HepG2 (cell line): ENCODE measurements around the gene RBM14. TPM values are rescaled to one million over a fixed set of nuclear protein-coding genes. Genes with fewer than 3 reads are reported as not detected.

Experiments
- EHMT2 ChIP-seq: fragments of 200-600 bp; sonication (generic); IDR thresholded peaks from 2 replicates; pipeline ENCODE4 v1.7.0; 2017; ENCODE audit warnings: antibody characterized with exemption, low read depth, low read length, borderline replicate concordance
- EP300 ChIP-seq, 3 experiments: sonication (generic) in 1 of 3; formaldehyde crosslinking in 1 of 3; IDR thresholded peaks; 2 replicates each; pipeline versions ENCODE4 v1.5.1 to v1.6.1; 2011 to 2020; ENCODE audit warnings: low read depth in 2 of 3, low read length in 2 of 3, borderline replicate concordance in 1 of 3, improper control_type of control experiment in 1 of 3, mild to moderate bottlenecking in 1 of 3, missing genetic modification reagents in 1 of 3, moderate library complexity in 1 of 3
- JUNB ChIP-seq: sonication (generic); formaldehyde crosslinking; IDR thresholded peaks from 2 replicates; pipeline ENCODE4 v1.8.0; 2022; ENCODE audit warnings: missing genetic modification reagents, mild to moderate bottlenecking, borderline replicate concordance
- SMAD1 ChIP-seq: sonication (generic); formaldehyde crosslinking; IDR thresholded peaks from 2 replicates; pipeline ENCODE4 v1.4.0; 2020; ENCODE audit warnings: missing genetic modification reagents, low read depth, mild to moderate bottlenecking, borderline replicate concordance
- SOX6 ChIP-seq, 2 experiments: fragments of 450-650 bp in 1 of 2; sonication (generic) in 1 of 2; formaldehyde crosslinking in 1 of 2; IDR thresholded peaks; 2 replicates each; pipeline versions ENCODE4 v1.4.0 to v1.6.1; 2017 to 2020; ENCODE audit warnings: antibody characterized with exemption in 1 of 2, mild to moderate bottlenecking in 1 of 2, missing genetic modification reagents in 1 of 2
- SRSF1 ChIP-seq: fragments of 200-400 bp; formaldehyde crosslinking; optimal IDR thresholded peaks from 2 replicates; pipeline ENCODE3; 2017; ENCODE audit warnings: mild to moderate bottlenecking, low read depth, low read length, moderate library complexity
- TERF1 ChIP-seq: sonication (generic); formaldehyde crosslinking; IDR thresholded peaks from 2 replicates; pipeline ENCODE4 v1.8.0; 2022; ENCODE audit warnings: mild to moderate bottlenecking, missing genetic modification reagents, moderate library complexity
- TGIF2 ChIP-seq: IDR thresholded peaks from 2 replicates; pipeline ENCODE4 v1.6.1; 2016; ENCODE audit warnings: control low read depth, missing compliant biosample characterization
- ZNF205 ChIP-seq: IDR thresholded peaks from 2 replicates; pipeline ENCODE4 v1.6.1; 2018; ENCODE audit warnings: missing biosample characterization, missing genetic modification reagents
- ZNF367 ChIP-seq: sonication (generic); formaldehyde crosslinking; IDR thresholded peaks from 2 replicates; pipeline ENCODE4 v1.4.0; 2020; ENCODE audit warnings: missing genetic modification reagents, borderline replicate concordance
- ZNF556 ChIP-seq: sonication (generic); formaldehyde crosslinking; IDR thresholded peaks from 2 replicates; pipeline ENCODE4 v1.4.0; 2020; ENCODE audit warnings: mild to moderate bottlenecking, missing genetic modification reagents, borderline replicate concordance
- ZNF597 ChIP-seq: sonication (generic); formaldehyde crosslinking; IDR thresholded peaks from 2 replicates; pipeline ENCODE4 v1.5.0; 2020; ENCODE audit warnings: missing genetic modification reagents
- ZNF598 ChIP-seq: sonication (generic); formaldehyde crosslinking; IDR thresholded peaks from 2 replicates; pipeline ENCODE4 v1.5.1; 2020; ENCODE audit warnings: mild to moderate bottlenecking, missing genetic modification reagents, borderline replicate concordance
- ZNF674 ChIP-seq: sonication (generic); formaldehyde crosslinking; IDR thresholded peaks from 2 replicates; pipeline ENCODE4 v1.5.0; 2020; ENCODE audit warnings: low read depth, mild to moderate bottlenecking, missing genetic modification reagents
- ZNF749 ChIP-seq: sonication (generic); formaldehyde crosslinking; IDR thresholded peaks from 2 replicates; pipeline ENCODE4 v1.8.0; 2022; ENCODE audit warnings: mild to moderate bottlenecking, missing genetic modification reagents, moderate library complexity, borderline replicate concordance
- ZSCAN9 ChIP-seq: IDR thresholded peaks from 2 replicates; pipeline ENCODE4 v1.6.1; 2016; ENCODE audit warnings: borderline replicate concordance
- polyA plus RNA-seq, 8 experiments: library from polyadenylated mRNA; depleted of rRNA in 3 of 8; stranded (reverse) in 7 of 8; unstranded in 1 of 8; fragments of >200 nt; fragmentation: Illumina TruSeq in 4 of 8; extraction: Trizol in 4 of 8; gene quantifications; 2 replicates each; pipeline versions ENCODE4 v1.2.1 to v1.2.3, GENCODE V29; 2011 to 2016; ENCODE audit warnings: low read depth in 4 of 8, missing spikeins in 1 of 8, mixed read lengths in 1 of 8; ENCODE audit not compliant: insufficient read depth in 1 of 8
- total RNA-seq, 5 experiments: library from RNA; depleted of rRNA; stranded (reverse); fragments of >200 nt; fragmentation: Illumina TruSeq; extraction: Trizol; gene quantifications; 2 replicates each; pipeline ENCODE4 v1.2.3, GENCODE V29; 2016; ENCODE audit warnings: low read depth in 1 of 5
- TF ChIP-seq, protein P1 (sequence below): sonication (generic); formaldehyde crosslinking; IDR thresholded peaks from 2 replicates; pipeline ENCODE4 v1.8.1; 2023; ENCODE audit warnings: mild to moderate bottlenecking, missing genetic modification reagents, borderline replicate concordance
- TF ChIP-seq, protein P2 (sequence below): sonication (generic); formaldehyde crosslinking; IDR thresholded peaks from 2 replicates; pipeline ENCODE4 v1.4.0; 2020; ENCODE audit warnings: mild to moderate bottlenecking, low read depth, missing genetic modification reagents
- TF ChIP-seq, protein P3 (sequence below): sonication (generic); formaldehyde crosslinking; conservative IDR thresholded peaks from 2 replicates; pipeline ENCODE4 v1.8.0; 2022; ENCODE audit warnings: missing genetic modification reagents
- TF ChIP-seq, protein P4 (sequence below): sonication (generic); formaldehyde crosslinking; IDR thresholded peaks from 2 replicates; pipeline ENCODE4 v1.4.0; 2020; ENCODE audit warnings: missing genetic modification reagents, low read depth, mild to moderate bottlenecking, borderline replicate concordance

The RBM14 gene
- total and polyA plus RNA-seq, 2 of the 13 experiments (the other 11 are each of a cell fraction or from before 2014, with no cell fraction given) = 12.7 to 44.1 TPM

DNA sequence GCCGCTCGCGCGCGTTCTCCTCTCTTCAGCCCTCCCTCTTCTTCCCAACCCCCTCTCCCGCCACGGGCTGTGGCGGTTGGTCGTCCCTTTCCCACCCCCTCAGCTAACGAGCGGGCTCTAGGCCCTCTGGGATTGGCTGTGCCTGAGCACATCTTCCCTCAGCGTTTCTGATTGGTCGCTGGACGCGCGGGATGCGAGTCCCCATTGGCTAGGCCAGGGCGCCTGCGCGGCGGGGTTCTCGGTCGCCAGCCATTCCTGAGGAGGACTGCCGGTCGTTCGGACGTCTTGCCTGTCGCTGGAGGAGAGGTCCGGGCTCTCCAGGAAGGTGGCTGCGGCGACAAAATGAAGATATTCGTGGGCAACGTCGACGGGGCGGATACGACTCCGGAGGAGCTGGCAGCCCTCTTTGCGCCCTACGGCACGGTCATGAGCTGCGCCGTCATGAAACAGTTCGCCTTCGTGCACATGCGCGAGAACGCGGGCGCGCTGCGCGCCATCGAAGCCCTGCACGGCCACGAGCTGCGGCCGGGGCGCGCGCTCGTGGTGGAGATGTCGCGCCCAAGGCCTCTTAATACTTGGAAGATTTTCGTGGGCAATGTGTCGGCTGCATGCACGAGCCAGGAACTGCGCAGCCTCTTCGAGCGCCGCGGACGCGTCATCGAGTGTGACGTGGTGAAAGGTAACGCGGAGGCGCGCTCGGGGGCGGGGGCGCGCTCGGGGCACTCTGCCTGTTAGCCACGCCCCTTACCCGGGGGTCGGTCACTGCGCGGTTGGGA lies at the start of gene RBM14 (continued):
- TF ChIP-seq EHMT2 = no peak
- TF ChIP-seq TERF1 (CRISPR knock-in tag) = no peak
- TF ChIP-seq EP300 (IDR thresholded peaks at IDR 0.05; ENCODE audit: low read depth in 2 of 2, low read length in 2 of 2) = peak in 1 of 2 experiments; percentile 30; a peak in 1 of 4 replicates
- no peak for TF ChIP-seq EP300 (CRISPR knock-in tag; IDR thresholded peaks at IDR 0.05; ENCODE audit: borderline replicate concordance)
- no peak for TF ChIP-seq SMAD1 (CRISPR knock-in tag)
- TF ChIP-seq ZNF597 (CRISPR knock-in tag) = no peak
- TF ChIP-seq, protein P1, sequence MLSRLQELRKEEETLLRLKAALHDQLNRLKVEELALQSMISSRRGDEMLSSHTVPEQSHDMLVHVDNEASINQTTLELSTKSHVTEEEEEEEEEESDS (CRISPR knock-in tag) = no peak
- 0 out of 2 replicates have a peak, but pooled peaks have one; percentile 4 for TF ChIP-seq ZNF674 (CRISPR knock-in tag)
- TF ChIP-seq ZNF749 (CRISPR knock-in tag) = peak; percentile 21; the same call in 1 of the 2 replicates
- TF ChIP-seq, protein P2, sequence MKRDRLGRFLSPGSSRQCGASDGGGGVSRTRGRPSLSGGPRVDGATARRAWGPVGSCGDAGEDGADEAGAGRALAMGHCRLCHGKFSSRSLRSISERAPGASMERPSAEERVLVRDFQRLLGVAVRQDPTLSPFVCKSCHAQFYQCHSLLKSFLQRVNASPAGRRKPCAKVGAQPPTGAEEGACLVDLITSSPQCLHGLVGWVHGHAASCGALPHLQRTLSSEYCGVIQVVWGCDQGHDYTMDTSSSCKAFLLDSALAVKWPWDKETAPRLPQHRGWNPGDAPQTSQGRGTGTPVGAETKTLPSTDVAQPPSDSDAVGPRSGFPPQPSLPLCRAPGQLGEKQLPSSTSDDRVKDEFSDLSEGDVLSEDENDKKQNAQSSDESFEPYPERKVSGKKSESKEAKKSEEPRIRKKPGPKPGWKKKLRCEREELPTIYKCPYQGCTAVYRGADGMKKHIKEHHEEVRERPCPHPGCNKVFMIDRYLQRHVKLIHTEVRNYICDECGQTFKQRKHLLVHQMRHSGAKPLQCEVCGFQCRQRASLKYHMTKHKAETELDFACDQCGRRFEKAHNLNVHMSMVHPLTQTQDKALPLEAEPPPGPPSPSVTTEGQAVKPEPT (CRISPR knock-in tag) = no peak; the same call in 1 of the 2 replicates
- no peak for TF ChIP-seq ZNF205 (CRISPR knock-in tag)
- TF ChIP-seq, protein P3, sequence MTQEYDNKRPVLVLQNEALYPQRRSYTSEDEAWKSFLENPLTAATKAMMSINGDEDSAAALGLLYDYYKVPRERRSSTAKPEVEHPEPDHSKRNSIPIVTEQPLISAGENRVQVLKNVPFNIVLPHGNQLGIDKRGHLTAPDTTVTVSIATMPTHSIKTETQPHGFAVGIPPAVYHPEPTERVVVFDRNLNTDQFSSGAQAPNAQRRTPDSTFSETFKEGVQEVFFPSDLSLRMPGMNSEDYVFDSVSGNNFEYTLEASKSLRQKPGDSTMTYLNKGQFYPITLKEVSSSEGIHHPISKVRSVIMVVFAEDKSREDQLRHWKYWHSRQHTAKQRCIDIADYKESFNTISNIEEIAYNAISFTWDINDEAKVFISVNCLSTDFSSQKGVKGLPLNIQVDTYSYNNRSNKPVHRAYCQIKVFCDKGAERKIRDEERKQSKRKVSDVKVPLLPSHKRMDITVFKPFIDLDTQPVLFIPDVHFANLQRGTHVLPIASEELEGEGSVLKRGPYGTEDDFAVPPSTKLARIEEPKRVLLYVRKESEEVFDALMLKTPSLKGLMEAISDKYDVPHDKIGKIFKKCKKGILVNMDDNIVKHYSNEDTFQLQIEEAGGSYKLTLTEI = no peak
- TF ChIP-seq JUNB = no peak
- no peak for TF ChIP-seq SOX6 (IDR thresholded peaks at IDR 0.05)
- peak; percentile 24; the same call in 1 of the 2 replicates for TF ChIP-seq SOX6 (CRISPR knock-in tag; IDR thresholded peaks at IDR 0.05)
- TF ChIP-seq TGIF2 (CRISPR knock-in tag) = peak; percentile 71
- peak; percentile 29; the same call in 1 of the 2 replicates for TF ChIP-seq ZNF367 (CRISPR knock-in tag)
- peak; percentile 99 for TF ChIP-seq SRSF1
- peak; percentile 96 for TF ChIP-seq ZNF598
- TF ChIP-seq ZSCAN9 (CRISPR knock-in tag) = peak; percentile 76
- TF ChIP-seq ZNF556 (CRISPR knock-in tag) = peak; percentile 64; the same call in 1 of the 2 replicates
- TF ChIP-seq, protein P4, sequence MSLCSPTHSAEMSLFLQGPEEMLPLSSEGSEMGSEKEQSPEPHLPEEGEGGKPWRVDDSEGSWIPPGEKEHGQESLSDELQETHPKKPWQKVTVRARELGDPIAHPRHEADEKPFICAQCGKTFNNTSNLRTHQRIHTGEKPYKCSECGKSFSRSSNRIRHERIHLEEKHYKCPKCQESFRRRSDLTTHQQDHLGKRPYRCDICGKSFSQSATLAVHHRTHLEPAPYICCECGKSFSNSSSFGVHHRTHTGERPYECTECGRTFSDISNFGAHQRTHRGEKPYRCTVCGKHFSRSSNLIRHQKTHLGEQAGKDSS (CRISPR knock-in tag) = peak; percentile 41; the same call in 1 of the 2 replicates
